Fibroblast of mammary gland (primary cell): ENCODE data around the gene SKA2.
A peak's percentile ranks its signal among the peaks of the same experiment; 100 is the strongest.
"Not testable (repeated sequence)": the region's sequence is repeated elsewhere in the genome, so short reads cannot be mapped to it uniquely, and the experiment has no call there.

Experiments
- DNase-seq: peaks from one replicate; pipeline ENCODE4 v3.0.0-alpha.2; 2010; ENCODE audit warnings: low read depth
- H3K4me3 ChIP-seq: 2 replicates; pipeline ENCODE4 v1.5.1; 2011; ENCODE audit warnings: low read depth, mild to moderate bottlenecking, low read length, moderate library complexity; ENCODE audit not compliant: control insufficient read depth
- CTCF ChIP-seq: conservative IDR thresholded peaks from 2 replicates; pipeline ENCODE4 v1.5.1; 2011; ENCODE audit warnings: low read depth, low read length, inconsistent platforms; ENCODE audit not compliant: control insufficient read depth, insufficient read depth

The SKA2 gene

GRCh38 chr17:59145571-59146096 lies 9.4 kb downstream of the SKA2 start:
- DNase-seq, result no peak
- no peak for TF ChIP-seq CTCF
- H3K4me3 ChIP-seq, result no peak overlapping the region

- TF ChIP-seq CTCF, result no peak
- H3K4me3 ChIP-seq, result no peak overlapping the region
- DNase-seq, result no peak
Measured at GRCh38 chr17:59141860-59142259, 13.1 kb downstream of the SKA2 start.

DNA sequence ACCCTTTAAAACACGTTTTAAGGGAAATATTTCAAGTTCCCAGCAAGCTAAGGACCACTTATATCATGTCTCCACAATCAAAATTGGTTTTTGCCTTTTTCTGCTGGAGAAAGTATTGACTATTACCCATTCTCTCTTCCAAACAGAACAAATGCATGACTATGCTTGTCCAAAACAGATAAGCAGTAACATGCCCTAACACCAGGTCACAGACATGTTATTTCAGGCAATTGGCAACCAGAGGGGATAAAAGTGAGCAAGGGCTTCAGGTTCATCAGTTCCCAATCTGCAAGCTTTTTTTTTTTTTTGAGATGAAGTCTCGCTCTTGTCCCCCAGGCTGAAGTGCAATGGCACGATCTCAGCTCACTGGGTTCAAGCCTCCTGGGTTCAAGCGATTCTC lies 15.0 kb downstream of the SKA2 start:
- TF ChIP-seq CTCF, result no peak
- no peak for DNase-seq
- H3K4me3 ChIP-seq, result no peak overlapping the region

- DNase-seq, H3K4me3 ChIP-seq: not testable (repeated sequence)
Measured at GRCh38 chr17:59138339-59138738, 16.6 kb downstream of the SKA2 start.

DNA sequence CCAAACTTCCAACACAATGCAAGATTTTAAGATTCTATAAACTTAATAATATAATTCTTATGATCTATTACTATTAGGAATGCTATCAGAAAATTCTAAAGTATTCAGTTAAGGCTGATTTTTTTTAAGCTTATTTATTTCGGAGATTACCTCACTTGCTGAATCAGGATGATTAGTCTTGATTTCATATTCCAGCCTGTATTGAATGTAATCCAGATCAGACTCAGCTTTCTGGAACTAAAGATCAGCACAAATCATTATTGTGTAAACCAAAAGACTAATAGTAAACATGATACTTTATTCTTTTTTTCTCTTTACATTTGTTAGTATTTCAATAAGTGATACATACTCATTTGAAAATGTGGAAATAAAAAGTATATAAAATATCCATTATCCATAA lies 23.9 kb downstream of the SKA2 start:
- no peak for TF ChIP-seq CTCF
- DNase-seq, result peak; percentile 51
- no peak overlapping the region for H3K4me3 ChIP-seq

GRCh38 chr17:59129814-59130213 lies 25.2 kb downstream of the SKA2 start:
- H3K4me3 ChIP-seq, result no peak overlapping the region
- DNase-seq, result no peak
- TF ChIP-seq CTCF, result no peak

- no peak overlapping the region for H3K4me3 ChIP-seq
- no peak for DNase-seq
- TF ChIP-seq CTCF, result no peak
Measured at GRCh38 chr17:59126809-59127417, 28.1 kb downstream of the SKA2 start.
